ENCODE data around the gene GGTLC2.

The GGTLC2 gene

DNA sequence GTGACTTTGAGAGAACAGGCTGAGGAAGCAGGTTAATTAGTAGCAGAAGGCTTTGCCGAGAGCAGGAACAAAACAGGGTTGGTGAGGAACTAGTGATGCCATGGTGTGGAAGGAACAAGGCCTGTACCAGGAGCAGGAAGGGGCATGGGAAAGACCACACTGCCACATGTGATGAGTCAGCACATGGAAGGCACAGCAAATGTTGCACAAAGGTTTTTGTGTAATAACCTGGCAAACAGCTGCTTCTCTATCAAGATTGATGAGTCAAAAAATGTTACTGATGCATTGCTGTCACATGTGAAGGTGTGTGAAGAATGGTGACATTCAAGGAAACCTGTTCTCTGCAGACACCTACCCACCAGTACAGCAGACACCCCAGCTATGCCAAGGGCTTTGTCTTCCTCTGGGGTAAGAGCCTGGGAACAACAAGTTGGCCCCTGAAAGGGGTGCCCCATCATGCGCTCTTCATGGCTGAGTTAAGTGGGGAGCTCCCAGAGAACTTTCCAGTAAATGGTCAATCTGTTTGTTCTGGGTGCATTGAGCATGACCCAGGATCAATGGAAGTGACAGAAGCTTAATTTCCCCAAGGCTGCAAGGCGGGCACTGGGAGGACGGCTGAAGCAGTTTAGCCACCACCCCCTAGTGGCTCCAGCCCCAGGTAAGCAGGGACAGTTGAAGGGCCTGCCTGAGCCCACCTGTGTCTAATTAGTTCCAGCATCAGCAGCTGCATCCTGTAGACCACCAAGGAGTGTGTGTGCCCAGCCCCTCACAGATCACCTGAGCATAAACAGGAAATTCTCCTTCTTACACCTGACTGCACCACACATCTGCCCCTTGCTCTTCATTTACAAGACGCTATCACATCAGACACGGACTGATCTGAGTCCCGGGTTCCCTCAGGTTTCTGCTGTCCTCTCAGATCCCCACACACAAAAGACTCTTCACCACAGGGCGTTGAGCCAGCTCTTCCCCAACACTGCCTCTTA is 47.6 kb downstream of the GGTLC2 start:
- DNase-seq (ENCODE audit: low read depth) = no peak

DNA sequence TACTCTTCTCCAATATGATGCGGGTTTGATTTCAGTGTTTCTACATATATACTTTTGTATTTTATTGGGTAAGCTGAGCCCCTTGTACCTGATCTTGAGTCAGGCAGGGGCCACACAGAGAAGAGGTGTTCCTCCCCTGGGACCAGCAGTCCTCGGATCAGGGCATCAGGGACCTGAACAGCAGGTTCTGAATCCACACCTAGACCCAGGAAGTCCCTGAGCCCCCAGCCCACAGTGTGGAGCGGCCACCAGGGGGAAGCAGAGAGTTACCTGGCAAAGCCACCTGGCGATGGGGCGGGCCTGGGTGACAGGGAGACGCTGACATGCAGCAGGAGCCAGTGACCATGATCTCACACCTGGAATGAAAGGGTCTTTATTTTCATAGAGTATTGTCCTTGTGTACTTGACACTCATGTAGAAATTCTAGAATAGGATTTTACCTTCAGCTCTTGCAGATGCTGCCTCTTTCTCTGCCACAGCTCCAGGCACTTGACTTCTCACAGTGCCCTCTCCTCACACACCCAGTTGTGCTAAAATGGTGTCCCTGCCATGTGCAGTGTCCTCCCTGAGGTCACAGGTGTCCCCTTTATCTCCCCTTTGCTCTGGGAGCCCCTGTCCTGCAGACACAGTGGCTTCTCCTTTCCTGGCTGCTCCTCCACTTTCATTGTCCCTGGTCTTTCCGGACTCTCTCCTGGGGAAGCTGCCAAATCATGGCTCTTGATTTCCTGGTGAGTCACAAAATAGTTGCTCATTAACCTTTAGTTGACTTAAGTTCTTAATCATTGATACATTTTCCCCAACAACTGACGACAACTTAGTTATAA is 48.5 kb downstream of the GGTLC2 start:
- DNase-seq (ENCODE audit: low read depth) = peak; percentile 39

DNA sequence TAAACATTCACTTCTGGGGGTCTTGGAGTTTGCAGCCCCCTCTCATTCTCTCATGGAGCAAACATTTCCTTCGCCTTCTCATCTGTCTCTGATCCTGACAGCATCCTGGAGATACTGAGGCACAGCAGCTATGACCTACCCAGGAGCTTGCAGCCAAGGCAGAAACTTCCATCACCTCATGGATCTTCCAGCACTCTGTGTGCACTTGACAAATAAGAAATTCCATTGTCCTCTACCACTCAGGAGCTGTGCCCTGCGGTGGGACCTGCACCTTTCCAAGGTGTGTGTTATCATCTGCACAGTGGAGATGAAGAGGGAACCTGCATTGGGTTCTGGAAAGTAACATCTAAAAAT is 49.1 kb downstream of the GGTLC2 start:
- no peak for DNase-seq (ENCODE audit: low read depth)

DNA sequence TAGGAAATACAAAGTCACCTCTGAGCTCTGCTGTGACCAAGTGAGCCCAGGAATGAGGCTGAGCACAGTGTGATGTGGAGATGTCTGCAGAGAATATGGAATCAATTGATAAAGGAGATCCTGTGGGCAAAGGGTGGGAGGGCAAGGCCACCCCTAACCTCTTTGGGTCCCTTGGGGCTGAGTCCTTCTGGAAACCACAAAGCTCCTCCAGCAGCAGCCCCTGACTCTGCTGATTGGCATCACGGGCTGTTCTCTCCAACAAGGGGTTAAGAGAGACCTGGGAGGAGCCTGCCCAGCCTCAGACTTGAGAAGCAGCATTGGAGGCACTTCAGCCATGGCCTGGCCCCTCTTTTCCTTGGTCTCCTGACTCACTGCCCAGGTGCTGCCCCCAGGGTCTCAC is 49.7 kb downstream of the GGTLC2 start:
- no peak for DNase-seq (ENCODE audit: low read depth)

DNA sequence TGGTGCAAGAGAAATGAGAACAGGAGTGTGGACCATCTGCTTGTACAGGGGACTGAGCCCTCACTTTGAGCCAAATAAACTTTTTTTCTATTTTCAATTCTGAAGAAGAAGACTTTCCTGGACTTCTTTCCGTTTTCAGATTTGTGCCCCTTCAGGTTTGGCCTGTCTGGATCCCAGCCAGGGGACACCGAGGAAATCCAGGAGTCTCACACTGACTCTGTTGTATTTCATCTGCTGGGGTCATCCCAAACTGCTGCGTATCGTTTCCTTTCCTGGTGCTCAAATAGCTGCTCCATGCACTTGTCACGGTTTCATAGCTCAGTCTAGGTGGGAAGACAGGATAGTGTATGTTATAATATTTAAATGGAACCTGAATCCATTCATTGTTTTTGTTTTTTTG is 51.7 kb downstream of the GGTLC2 start:
- no peak for DNase-seq (ENCODE audit: low read depth)
